ENCODE results near the gene HERPUD1.

- TF ChIP-seq MAX (IDR thresholded peaks at IDR 0.05) = no peak
- no peak for TF ChIP-seq REST (IDR thresholded peaks at IDR 0.05; ENCODE audit: low read depth)
- TF ChIP-seq TEAD4 (IDR thresholded peaks at IDR 0.05) = no peak
- TF ChIP-seq YY1 (IDR thresholded peaks at IDR 0.05; ENCODE audit: low read depth) = no peak
- no peak for TF ChIP-seq EP300 (IDR thresholded peaks at IDR 0.05; ENCODE audit: borderline replicate concordance)
- no peak for TF ChIP-seq USF1 (IDR thresholded peaks at IDR 0.05)
- TF ChIP-seq CEBPB (IDR thresholded peaks at IDR 0.05) = no peak
- no peak for TF ChIP-seq EGR1 (IDR thresholded peaks at IDR 0.05)
- no peak for TF ChIP-seq NFIC (IDR thresholded peaks at IDR 0.05)
- TF ChIP-seq TAF1 (IDR thresholded peaks at IDR 0.05; ENCODE audit: low read depth) = no peak
Observed at GRCh38 chr16:56960681-56961281, 28.8 kb downstream of the HERPUD1 start.
